Fibroblast of villous mesenchyme (primary cell): ENCODE data around the gene GRHPR. TPM values are rescaled to one million over a fixed set of nuclear protein-coding genes. Genes with fewer than 3 reads are reported as not detected.
"Not testable (repeated sequence)": the region's sequence is repeated elsewhere in the genome, so short reads cannot be mapped to it uniquely, and the experiment has no call there.

Source experiments
- DNase-seq: peaks from one replicate; pipeline ENCODE4 v3.0.0-alpha.2; 2010; ENCODE audit warnings: low read depth
- H3K4me3 ChIP-seq: 2 replicates; pipeline ENCODE4 v1.5.1; 2011; ENCODE audit warnings: low read depth, mild to moderate bottlenecking, low read length
- total RNA-seq: library from RNA; depleted of rRNA; stranded (reverse); fragments of >200 nt; gene quantifications from 2 replicates; pipeline ENCODE4 v1.2.3, GENCODE V29; 2012
- TF ChIP-seq, protein P1 (sequence below): IDR thresholded peaks from 2 replicates; pipeline ENCODE4 v1.5.1; 2012; ENCODE audit warnings: low read depth, mild to moderate bottlenecking, low read length; ENCODE audit not compliant: insufficient read depth

GRHPR gene
- total RNA-seq, 1 donor = 142 TPM

GRCh38 chr9:37383876-37384746 lies 38.4 kb upstream of the GRHPR start:
- H3K4me3 ChIP-seq = no peak overlapping the region
- TF ChIP-seq, protein P1, sequence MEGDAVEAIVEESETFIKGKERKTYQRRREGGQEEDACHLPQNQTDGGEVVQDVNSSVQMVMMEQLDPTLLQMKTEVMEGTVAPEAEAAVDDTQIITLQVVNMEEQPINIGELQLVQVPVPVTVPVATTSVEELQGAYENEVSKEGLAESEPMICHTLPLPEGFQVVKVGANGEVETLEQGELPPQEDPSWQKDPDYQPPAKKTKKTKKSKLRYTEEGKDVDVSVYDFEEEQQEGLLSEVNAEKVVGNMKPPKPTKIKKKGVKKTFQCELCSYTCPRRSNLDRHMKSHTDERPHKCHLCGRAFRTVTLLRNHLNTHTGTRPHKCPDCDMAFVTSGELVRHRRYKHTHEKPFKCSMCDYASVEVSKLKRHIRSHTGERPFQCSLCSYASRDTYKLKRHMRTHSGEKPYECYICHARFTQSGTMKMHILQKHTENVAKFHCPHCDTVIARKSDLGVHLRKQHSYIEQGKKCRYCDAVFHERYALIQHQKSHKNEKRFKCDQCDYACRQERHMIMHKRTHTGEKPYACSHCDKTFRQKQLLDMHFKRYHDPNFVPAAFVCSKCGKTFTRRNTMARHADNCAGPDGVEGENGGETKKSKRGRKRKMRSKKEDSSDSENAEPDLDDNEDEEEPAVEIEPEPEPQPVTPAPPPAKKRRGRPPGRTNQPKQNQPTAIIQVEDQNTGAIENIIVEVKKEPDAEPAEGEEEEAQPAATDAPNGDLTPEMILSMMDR = no peak
- no peak for DNase-seq

DNA sequence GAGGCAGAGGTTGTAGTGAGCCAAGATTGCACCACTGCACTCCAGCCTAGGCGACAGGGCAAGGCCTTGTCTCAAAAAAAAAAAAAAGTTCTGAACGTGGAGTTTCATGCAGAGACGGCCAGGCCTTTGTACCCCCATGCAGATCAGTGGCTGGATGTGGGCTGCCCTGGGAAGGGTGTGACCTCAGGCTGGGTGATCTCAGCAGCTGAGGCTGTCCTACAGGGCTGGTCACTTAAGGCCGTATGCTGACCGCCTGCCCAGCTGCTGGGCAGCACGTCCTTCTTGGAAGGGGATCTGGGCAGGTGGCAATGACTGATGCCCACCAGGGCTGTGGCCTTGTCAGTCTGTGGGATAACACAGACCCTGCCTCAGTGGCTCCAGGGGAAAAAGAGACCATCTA lies 37.2 kb upstream of the GRHPR start:
- no peak overlapping the region for H3K4me3 ChIP-seq
- DNase-seq = no peak
- TF ChIP-seq, protein P1 = no peak

GRCh38 chr9:37386988-37387387 lies 35.5 kb upstream of the GRHPR start:
- DNase-seq = no peak

GRCh38 chr9:37390759-37391158 lies 31.7 kb upstream of the GRHPR start:
- TF ChIP-seq, protein P1 = peak; percentile 37
- peak; percentile 15 for DNase-seq
- H3K4me3 ChIP-seq = no peak overlapping the region

More at GRCh38 chr9:37386988-37387387, 35.5 kb upstream of the GRHPR start:
- H3K4me3 ChIP-seq = no peak overlapping the region
- TF ChIP-seq, protein P1 = no peak

GRCh38 chr9:37392272-37392671 lies 30.2 kb upstream of the GRHPR start:
- DNase-seq = no peak
- TF ChIP-seq, protein P1 = no peak
- H3K4me3 ChIP-seq = no peak overlapping the region

DNA sequence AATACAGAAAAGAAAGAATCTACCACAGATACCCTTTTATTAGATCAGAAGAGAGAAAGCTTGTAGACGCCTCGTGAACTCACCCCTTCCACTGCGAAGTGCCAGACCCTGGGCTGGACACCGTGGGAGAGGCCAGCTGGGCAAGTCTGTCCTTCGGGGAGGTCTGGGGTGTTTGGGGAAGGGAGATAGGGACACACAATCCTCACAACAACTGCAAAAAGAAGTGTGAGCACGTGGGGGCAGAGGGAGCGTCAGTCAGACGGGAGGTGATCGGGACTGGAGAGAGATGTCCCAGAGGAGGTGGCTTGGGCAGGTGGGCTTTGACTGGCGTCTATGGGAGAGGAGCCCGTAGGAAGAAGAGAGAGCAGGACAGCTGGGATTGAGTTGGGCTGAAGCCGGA lies 27.3 kb upstream of the GRHPR start:
- no peak for DNase-seq
- TF ChIP-seq, protein P1 = no peak
- no peak overlapping the region for H3K4me3 ChIP-seq

DNA sequence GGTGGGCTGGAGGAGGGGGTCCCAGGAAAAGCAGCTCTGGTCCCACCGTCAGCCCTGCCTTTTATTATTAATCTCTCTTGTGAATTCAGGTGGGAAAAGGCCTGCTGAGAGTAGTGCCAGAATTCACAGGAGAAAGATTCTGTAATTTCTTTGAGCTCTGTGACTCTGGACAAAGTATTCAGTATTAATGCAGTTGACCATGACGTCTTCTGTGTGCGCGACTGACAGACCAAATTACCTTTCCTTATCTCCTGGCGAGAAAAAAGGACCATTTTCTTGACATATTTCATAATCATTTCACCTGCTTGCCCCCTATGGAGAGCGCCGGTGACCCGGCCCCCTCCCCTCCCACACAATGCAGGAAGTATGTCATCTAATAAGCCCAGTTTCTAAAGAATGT lies 26.8 kb upstream of the GRHPR start:
- TF ChIP-seq, protein P1 = no peak
- DNase-seq = no peak
- H3K4me3 ChIP-seq = no peak overlapping the region

- not testable (repeated sequence) for DNase-seq, H3K4me3 ChIP-seq
Observed at GRCh38 chr9:37397948-37398347, 24.5 kb upstream of the GRHPR start.
